AG04449 (cell line): Measurements from ENCODE around the gene AFAP1.

Source experiments
- CTCF ChIA-PET: fragments of 350-600 bp; formaldehyde crosslinking; extraction: SDS; loops from one replicate; lab custom pipeline; 2021; ENCODE audit warnings: antibody characterized with exemption; lab: Yijun Ruan, JAX
- POLR2A ChIA-PET: fragments of 400-600, 350-600 bp; formaldehyde crosslinking; extraction: SDS; loops from one replicate; lab custom pipeline; 2020; ENCODE audit warnings: antibody characterized with exemption, inconsistent platforms; lab: Yijun Ruan, JAX
- DNase-seq: peaks from one replicate; pipeline ENCODE4 v3.0.0-alpha.2; 2010; ENCODE audit warnings: low read depth, low spot score
- H3K4me3 ChIP-seq: 2 replicates; pipeline ENCODE4 v1.5.1; 2011; ENCODE audit warnings: low read depth, mild to moderate bottlenecking, control low read depth, low read length
- CTCF ChIP-seq: IDR thresholded peaks from one replicate; pipeline ENCODE4 v1.5.1; 2011; ENCODE audit warnings: mild to moderate bottlenecking, moderate library complexity, low read length, control low read depth, inconsistent platforms; ENCODE audit not compliant: insufficient read depth; ENCODE audit errors: missing control alignments

Gene AFAP1

GRCh38 chr4:7853271-7853670 lies 86.4 kb downstream of the AFAP1 start:
- no peak overlapping the region for H3K4me3 ChIP-seq
- POLR2A ChIA-PET: no interaction called here
- CTCF ChIA-PET: interaction anchor here (1.0 to 1.5 kb wide), 2 partner anchors 25 to 81 kb away, joined by 3 read pairs; no protein-coding TSS in a partner anchor

GRCh38 chr4:7852568-7853185 lies 87.0 kb downstream of the AFAP1 start:
- POLR2A ChIA-PET: no interaction called here
- no peak overlapping the region for H3K4me3 ChIP-seq
- CTCF ChIA-PET: interaction anchor here (1.5 kb wide), 1 partner anchor 24 kb away, joined by 3 read pairs; no protein-coding TSS in a partner anchor
- TF ChIP-seq CTCF: no peak
- DNase-seq: no peak

More at GRCh38 chr4:7853271-7853670, 86.4 kb downstream of the AFAP1 start:
- no peak for DNase-seq
- TF ChIP-seq CTCF: no peak

GRCh38 chr4:7850489-7850888 lies 89.2 kb downstream of the AFAP1 start:
- ChIA-PET POLR2A (no interaction called here), CTCF (interaction anchor here (0.6 to 1.9 kb wide), 6 partner anchors 37 to 137 kb away, joined by 3 to 11 read pairs (median 4); no protein-coding TSS in a partner anchor)
- no peak for TF ChIP-seq CTCF
- no peak for DNase-seq
- H3K4me3 ChIP-seq: no peak overlapping the region

GRCh38 chr4:7847206-7847605 lies 92.5 kb downstream of the AFAP1 start:
- no peak for DNase-seq
- ChIA-PET POLR2A (no interaction called here), CTCF (no interaction called here)
- no peak overlapping the region for H3K4me3 ChIP-seq
- TF ChIP-seq CTCF: no peak

DNA sequence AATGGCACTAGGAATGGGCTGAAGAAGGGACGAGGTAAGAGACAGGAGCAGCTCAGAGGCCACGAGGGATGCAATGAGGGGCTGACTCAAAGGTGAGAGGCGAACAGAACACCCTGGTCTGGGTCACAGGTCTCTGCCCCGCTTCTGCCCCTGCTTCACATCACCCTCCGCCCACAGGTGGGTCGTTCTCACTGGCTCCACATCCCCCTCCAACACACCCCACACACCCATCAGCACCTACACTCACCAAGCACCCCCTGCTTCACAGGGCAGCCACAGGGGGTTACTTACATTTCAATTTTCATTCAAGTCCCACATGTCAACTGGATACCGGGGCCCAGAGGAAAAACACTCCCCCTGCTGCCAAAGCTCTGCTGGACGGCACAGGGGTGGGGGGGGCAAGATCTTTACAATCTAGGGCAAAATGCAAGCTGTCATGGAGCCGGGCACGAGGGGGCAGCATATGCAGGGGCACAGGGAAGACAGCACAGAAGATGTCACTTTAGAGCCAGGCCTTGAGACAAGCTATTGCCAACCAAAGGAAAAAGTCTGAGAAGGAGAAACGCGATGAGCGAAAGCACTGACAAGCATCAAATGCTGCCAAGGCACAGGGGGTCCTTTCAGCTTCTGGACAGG lies 94.0 kb downstream of the AFAP1 start:
- no peak overlapping the region for H3K4me3 ChIP-seq
- POLR2A ChIA-PET: interaction anchor here (1.0 to 1.7 kb wide), 3 partner anchors 11 to 22 kb away, joined by 3 to 4 read pairs (median 3); no protein-coding TSS in a partner anchor
- no peak for DNase-seq
- CTCF ChIA-PET: interaction anchor here (0.7 to 5.8 kb wide), 9 partner anchors 9 to 146 kb away, joined by 3 to 33 read pairs (median 6); partner anchors contain the start of gene AFAP1
- no peak for TF ChIP-seq CTCF

DNA sequence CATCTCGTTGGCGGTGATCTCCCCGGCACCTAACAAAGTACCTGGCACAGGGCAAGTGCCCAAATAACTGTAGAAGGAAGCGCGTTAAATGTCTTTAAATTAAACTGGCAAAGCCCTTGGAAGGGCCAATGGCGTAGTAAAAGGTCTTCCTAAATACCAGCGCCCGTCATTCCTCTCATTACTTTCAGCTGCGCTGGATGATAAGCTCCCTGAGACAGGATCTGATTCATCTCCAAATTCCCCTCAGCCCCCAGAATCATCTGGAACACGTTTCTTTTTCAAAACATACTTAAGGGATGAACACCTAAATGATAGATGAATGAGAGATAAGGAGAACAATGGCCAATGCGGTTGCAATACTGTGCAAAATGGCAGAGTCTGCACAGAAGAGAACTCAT lies 95.1 kb downstream of the AFAP1 start:
- no peak overlapping the region for H3K4me3 ChIP-seq
- TF ChIP-seq CTCF: no peak
- DNase-seq: peak; percentile 89
- ChIA-PET POLR2A (interaction anchor here (0.8 to 3.1 kb wide), 12 partner anchors 13 to 95 kb away, joined by 3 to 11 read pairs (median 4); partner anchors contain the start of gene AFAP1), CTCF (interaction anchor here (0.9 to 5.8 kb wide), 15 partner anchors 10 to 143 kb away, joined by 3 to 33 read pairs (median 6); no protein-coding TSS in a partner anchor)
